Measurements from ENCODE around the gene NEURL4.

The NEURL4 gene

DNA sequence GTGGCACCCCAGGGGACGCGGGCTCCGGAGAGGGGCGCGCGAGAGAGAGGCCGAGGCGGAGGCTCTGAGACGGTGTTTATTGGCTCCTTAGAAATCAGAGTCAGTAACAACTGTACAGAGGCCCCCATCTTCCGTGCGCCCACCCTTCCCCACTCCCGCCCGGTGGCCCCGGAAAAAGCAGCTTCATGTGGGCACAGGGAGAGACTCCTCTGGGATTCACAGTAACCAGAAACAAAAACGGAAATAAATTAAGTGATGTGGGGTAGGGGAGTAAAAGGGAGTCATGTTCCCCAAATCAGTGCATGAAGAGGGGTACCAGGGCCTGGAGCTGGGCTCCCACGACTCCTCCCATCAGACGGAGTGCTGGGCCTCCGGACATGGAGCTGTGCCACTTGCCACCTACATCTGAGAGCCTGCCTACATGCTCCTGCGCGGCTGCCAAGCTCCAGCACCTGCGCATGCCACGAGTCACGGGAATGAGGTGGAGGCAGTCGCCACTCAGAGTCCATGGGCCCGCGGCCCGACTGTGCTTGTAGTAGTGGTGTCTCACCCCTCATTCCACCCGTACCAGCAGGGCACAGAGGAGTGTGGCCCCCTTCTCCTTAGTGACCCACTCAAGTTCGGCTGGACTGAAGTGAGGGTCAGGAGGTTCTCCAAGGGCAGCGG is 13.4 kb downstream of the NEURL4 start:
- DNase-seq (ENCODE audit: low read depth) = no peak

DNA sequence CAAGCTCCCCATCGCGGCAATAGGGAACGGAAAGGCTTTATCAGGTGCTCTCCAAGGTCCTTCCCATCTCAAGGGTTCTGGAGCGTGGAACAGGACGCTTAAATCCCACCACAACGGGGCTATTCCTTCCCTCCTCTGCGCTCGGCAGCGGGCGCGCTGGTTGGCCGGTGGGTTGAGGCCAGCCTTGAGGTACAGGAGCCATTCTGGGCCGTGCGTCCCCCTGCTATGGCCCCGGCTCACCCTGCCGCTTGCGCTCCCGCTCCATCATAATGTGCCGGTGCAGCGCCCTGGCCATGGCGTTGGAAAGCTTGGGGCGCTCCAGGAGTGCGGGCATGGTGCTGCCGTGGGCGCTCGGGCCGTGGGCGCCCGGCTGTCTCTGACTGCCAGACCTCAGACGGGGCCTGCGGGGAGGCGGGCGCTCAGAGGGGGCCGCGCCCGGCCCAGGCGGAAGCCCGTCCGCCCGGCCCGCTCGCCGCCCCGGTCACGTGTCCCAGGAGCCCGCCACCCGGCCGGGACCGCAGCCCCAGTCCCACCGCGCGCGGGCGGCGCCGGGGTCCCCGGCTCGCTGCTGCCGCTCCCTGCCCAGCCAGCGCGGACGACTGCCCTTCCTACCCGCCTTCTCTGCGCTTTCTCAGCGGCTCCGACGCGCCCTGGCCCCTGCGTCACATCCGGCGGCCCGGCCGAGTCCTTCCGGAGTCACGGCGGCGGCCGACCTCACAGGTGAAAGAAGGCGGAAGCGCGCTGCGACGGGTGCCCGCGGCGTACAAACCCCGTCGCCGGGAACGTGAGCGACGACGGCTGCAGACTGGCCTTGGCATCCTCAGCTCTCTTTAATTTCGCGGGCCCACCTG is 14.2 kb downstream of the NEURL4 start, which contains the start of gene GPS2:
Gene GPS2 (minus strand): TSS at position 642 of the 851 bp plus-strand sequence. CDS start 308 bp downstream, at position 334.
- peak; percentile 87 for DNase-seq (ENCODE audit: low read depth)
- TF ChIP-seq MYC (IDR thresholded peaks at IDR 0.05; ENCODE audit: low read depth, low read length) (peak; percentile 56; the same call in 1 of the 2 replicates), POLR2A (IDR thresholded peaks at IDR 0.05; ENCODE audit: extremely low read depth, insufficient read length) (peak; percentile 56)
- TF ChIP-seq, protein P1, sequence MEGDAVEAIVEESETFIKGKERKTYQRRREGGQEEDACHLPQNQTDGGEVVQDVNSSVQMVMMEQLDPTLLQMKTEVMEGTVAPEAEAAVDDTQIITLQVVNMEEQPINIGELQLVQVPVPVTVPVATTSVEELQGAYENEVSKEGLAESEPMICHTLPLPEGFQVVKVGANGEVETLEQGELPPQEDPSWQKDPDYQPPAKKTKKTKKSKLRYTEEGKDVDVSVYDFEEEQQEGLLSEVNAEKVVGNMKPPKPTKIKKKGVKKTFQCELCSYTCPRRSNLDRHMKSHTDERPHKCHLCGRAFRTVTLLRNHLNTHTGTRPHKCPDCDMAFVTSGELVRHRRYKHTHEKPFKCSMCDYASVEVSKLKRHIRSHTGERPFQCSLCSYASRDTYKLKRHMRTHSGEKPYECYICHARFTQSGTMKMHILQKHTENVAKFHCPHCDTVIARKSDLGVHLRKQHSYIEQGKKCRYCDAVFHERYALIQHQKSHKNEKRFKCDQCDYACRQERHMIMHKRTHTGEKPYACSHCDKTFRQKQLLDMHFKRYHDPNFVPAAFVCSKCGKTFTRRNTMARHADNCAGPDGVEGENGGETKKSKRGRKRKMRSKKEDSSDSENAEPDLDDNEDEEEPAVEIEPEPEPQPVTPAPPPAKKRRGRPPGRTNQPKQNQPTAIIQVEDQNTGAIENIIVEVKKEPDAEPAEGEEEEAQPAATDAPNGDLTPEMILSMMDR (IDR thresholded peaks at IDR 0.05; ENCODE audit: low read depth, low read length) = no peak
- TF ChIP-seq, protein P2, sequence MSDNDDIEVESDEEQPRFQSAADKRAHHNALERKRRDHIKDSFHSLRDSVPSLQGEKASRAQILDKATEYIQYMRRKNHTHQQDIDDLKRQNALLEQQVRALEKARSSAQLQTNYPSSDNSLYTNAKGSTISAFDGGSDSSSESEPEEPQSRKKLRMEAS (IDR thresholded peaks at IDR 0.05; ENCODE audit: low read depth, low read length) = peak; percentile 38; the same call in 1 of the 2 replicates

More for the DNA sequence above, 13.4 kb downstream of the NEURL4 start:
- H3K4me3 ChIP-seq (ENCODE audit: low read depth, low read length) = peak overlapping the region; percentile 52
- TF ChIP-seq MYC (IDR thresholded peaks at IDR 0.05; ENCODE audit: low read depth, low read length) = no peak
- TF ChIP-seq, protein P1 (IDR thresholded peaks at IDR 0.05; ENCODE audit: low read depth, low read length) = no peak
- no peak for TF ChIP-seq POLR2A (IDR thresholded peaks at IDR 0.05; ENCODE audit: extremely low read depth, insufficient read length)

DNA sequence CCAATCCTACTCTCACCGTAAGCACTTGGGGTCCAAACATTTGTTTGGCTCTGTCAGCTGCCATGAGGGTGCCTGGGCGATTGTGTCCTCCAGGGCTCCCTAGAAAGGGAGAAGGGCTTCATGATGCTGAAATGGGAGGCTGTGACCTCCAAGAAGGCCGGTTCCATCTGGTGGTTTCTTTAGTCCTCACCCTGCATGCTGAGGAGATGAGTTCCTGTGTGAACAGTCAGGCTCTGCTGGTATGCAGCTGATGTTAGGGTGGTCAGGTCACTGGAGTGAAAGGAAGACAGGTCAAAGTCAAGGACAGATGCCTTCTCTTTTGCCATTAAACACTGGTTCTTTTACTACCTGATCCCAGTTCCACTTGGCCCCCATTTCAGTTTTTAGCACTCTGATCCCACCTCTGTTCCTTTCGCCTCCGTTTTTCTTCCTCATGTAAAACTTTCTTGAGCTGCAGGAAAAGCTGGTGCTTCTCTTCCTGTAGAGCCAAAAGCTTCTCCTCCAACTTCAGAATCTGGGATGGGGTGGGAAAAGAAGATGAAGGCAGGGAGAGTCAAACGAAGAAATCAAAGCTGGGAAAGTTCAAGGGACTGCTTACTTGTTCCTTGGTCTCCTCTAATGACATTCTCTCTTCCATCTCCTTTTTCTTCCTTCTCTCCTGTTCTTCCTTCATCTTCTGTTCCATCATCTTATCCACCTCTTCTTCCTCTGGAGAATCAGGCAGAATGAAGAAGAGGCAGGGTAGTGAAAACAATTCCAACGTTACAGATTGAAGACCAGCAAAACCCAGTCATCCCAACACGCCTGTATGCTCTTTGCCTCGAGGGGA is 15.0 kb downstream of the NEURL4 start:
- TF ChIP-seq MYC (IDR thresholded peaks at IDR 0.05; ENCODE audit: low read depth, low read length) (no peak), POLR2A (IDR thresholded peaks at IDR 0.05; ENCODE audit: extremely low read depth, insufficient read length) (no peak)
- TF ChIP-seq, protein P1 (IDR thresholded peaks at IDR 0.05; ENCODE audit: low read depth, low read length) = no peak
- TF ChIP-seq, protein P2 (IDR thresholded peaks at IDR 0.05; ENCODE audit: low read depth, low read length) = no peak
- peak overlapping the region; percentile 73 for H3K4me3 ChIP-seq (ENCODE audit: low read depth, low read length)
- DNase-seq (ENCODE audit: low read depth) = peak; percentile 53

More for the DNA sequence above, 14.2 kb downstream of the NEURL4 start, which contains the start of gene GPS2:
- peak within 1 kb of the TSS; percentile 73 for H3K4me3 ChIP-seq (ENCODE audit: low read depth, low read length)

DNA sequence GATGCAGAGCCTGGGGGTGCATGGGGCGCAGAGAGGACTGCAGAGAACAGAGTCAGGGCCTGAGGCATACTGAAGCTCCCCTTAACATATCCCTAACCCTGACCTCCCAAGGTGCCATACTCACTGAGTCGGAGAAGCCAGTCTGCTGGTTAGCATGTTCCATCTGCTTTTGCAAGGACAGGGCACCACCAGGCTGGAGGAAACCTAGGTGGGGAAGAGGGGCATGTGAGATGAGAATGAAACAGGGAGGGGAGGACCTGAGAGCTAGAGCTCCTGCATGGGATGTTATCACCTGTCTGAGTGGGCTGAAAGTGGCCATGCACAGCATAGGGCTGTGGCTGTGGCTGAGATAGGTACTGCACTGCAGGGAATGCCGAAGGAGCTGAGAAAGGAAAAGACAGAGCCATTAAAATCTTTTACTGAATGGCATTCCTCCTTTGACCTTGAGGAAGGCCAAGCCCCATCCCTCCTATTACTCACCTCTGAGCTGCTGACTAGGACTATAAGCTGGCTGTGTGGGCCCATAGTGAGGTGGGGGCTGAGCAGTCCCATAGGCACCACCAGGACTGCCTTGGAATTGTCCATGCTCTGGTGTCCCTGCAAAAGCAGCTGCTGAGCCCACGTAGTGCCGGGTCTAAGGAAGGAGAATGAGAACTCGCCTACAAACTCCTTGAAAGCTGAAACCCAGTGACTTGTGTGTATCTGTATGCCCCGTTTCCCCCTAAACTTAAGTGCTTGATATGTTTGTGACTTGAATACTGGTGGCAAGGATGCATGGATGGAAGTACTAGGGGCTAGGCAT is 15.8 kb downstream of the NEURL4 start:
- no peak for TF ChIP-seq MYC (IDR thresholded peaks at IDR 0.05; ENCODE audit: low read depth, low read length)
- TF ChIP-seq, protein P2 (IDR thresholded peaks at IDR 0.05; ENCODE audit: low read depth, low read length) = no peak
- TF ChIP-seq, protein P1 (IDR thresholded peaks at IDR 0.05; ENCODE audit: low read depth, low read length) = no peak
- TF ChIP-seq POLR2A (IDR thresholded peaks at IDR 0.05; ENCODE audit: extremely low read depth, insufficient read length) = no peak
- peak overlapping the region; percentile 73 for H3K4me3 ChIP-seq (ENCODE audit: low read depth, low read length)
- peak; percentile 39 for DNase-seq (ENCODE audit: low read depth)

Data from NB4 (cell line).